Astrocyte (in vitro differentiated cells and primary cell): ENCODE data around the gene SHISAL1.

Source experiments
- CTCF ChIP-seq: IDR thresholded peaks from 2 replicates; pipeline ENCODE4 v1.5.1; 2011; ENCODE audit warnings: low read depth, mild to moderate bottlenecking, inconsistent platforms, low read length, moderate library complexity; ENCODE audit not compliant: insufficient read depth
- EZH2 ChIP-seq: IDR thresholded peaks from 2 replicates; pipeline ENCODE4 v1.6.1; 2012; ENCODE audit warnings: mild to moderate bottlenecking, low read length, inconsistent platforms; ENCODE audit not compliant: insufficient read depth

- TF ChIP-seq EZH2, result no peak
- TF ChIP-seq CTCF, result no peak
These were observed 14.2 kb downstream of the SHISAL1 start for GRCh38 chr22:44298406-44299091.
